ENCODE results near the gene LRRC2. TPM values are rescaled to one million over a fixed set of nuclear protein-coding genes. Genes with fewer than 3 reads are reported as not detected.

The LRRC2 gene
- total and polyA plus RNA-seq, 9 of the 15 experiments (the other 6 are each of a cell fraction or from before 2014, with no cell fraction given): 0.01 to 0.04 (median 0.03) TPM; not detected in 5

GRCh38 chr3:46558184-46559043 lies 7.7 kb downstream of the LRRC2 start (continued):
- TF ChIP-seq BMI1 (IDR thresholded peaks at IDR 0.05; ENCODE audit: low read length): no peak; the same call in 1 of the 2 replicates
- no peak for TF ChIP-seq SMARCC2 (IDR thresholded peaks at IDR 0.05; ENCODE audit: low read depth)
- TF ChIP-seq MBD1 (CRISPR knock-in tag; IDR thresholded peaks at IDR 0.05): peak; percentile 77
- TF ChIP-seq DACH1 (IDR thresholded peaks at IDR 0.05; ENCODE audit: partially characterized antibody): no peak
- TF ChIP-seq NR0B1 (IDR thresholded peaks at IDR 0.05; ENCODE audit: partially characterized antibody): no peak
- TF ChIP-seq ZBTB1 (CRISPR knock-in tag; IDR thresholded peaks at IDR 0.05; ENCODE audit: borderline replicate concordance, low read depth): no peak
- peak; percentile 97 for TF ChIP-seq ZBTB2 (IDR thresholded peaks at IDR 0.05)
- TF ChIP-seq ZNF277 (CRISPR knock-in tag; IDR thresholded peaks at IDR 0.05; ENCODE audit: borderline replicate concordance): no peak
- no peak for TF ChIP-seq ZNF124 (CRISPR knock-in tag; IDR thresholded peaks at IDR 0.05)
- TF ChIP-seq RBM15 (IDR thresholded peaks at IDR 0.05; ENCODE audit: insufficient read depth, low read length): no peak
- TF ChIP-seq RCOR1 (IDR thresholded peaks at IDR 0.05; ENCODE audit: borderline replicate concordance in 1 of 2, low read depth in 2 of 2, low read length in 2 of 2): peak in 1 of 2 experiments; percentile 53; a peak in 1 of 4 replicates
- TF ChIP-seq PHF21A (IDR thresholded peaks at IDR 0.05; ENCODE audit: borderline replicate concordance, low read depth): no peak
- no peak for TF ChIP-seq COPS2 (conservative IDR thresholded peaks at IDR 0.05)
- no peak for TF ChIP-seq ZNF140 (CRISPR knock-in tag; IDR thresholded peaks at IDR 0.05)
- TF ChIP-seq ZSCAN32 (CRISPR knock-in tag; IDR thresholded peaks at IDR 0.05): no peak
- no peak for TF ChIP-seq TFAM (CRISPR knock-in tag; conservative IDR thresholded peaks at IDR 0.05)
- no peak for TF ChIP-seq MED1 (CRISPR knock-in tag; IDR thresholded peaks at IDR 0.05; ENCODE audit: borderline replicate concordance)
- TF ChIP-seq NBN (IDR thresholded peaks at IDR 0.05; ENCODE audit: low read depth): peak; percentile 82; the same call in 1 of the 2 replicates
- no peak for TF ChIP-seq ZNF75A (CRISPR knock-in tag; IDR thresholded peaks at IDR 0.05)
- TF ChIP-seq CHCHD3 (CRISPR knock-in tag; IDR thresholded peaks at IDR 0.05): no peak
- no peak for TF ChIP-seq MCM2 (IDR thresholded peaks at IDR 0.05; ENCODE audit: low read depth)
- 0 out of 2 replicates have a peak, but pooled peaks have one; percentile 20 for TF ChIP-seq ZNF324 (CRISPR knock-in tag; IDR thresholded peaks at IDR 0.05)
- TF ChIP-seq ZC3H4 (CRISPR knock-in tag; IDR thresholded peaks at IDR 0.05; ENCODE audit: borderline replicate concordance): no peak
- no peak for TF ChIP-seq HNRNPK (IDR thresholded peaks at IDR 0.05; ENCODE audit: low read depth, low read length, poor library complexity, severe bottlenecking)
